GM13976 (cell line): ENCODE results near the gene UBN1.

Experiments used
- DNase-seq: peaks from one replicate; pipeline ENCODE4 v3.0.0; 2012; ENCODE audit warnings: low spot score
- in situ Hi-C: fragments of 300-500 bp; cut with MboI; formaldehyde crosslinking; loops from one replicate; pipeline ENCODE4 v1.12.0; 2022; ENCODE audit warnings: low sequenced_read_pairs, mixed read lengths, inconsistent platforms; ENCODE audit not compliant: unreplicated experiment
- TF ChIP-seq, protein P1 (sequence below): IDR thresholded peaks from 2 replicates; pipeline ENCODE4 v1.5.1; 2012; ENCODE audit warnings: borderline replicate concordance, mild to moderate bottlenecking; ENCODE audit not compliant: insufficient read depth; ENCODE audit errors: extremely low read depth, missing control alignments, control extremely low read depth

The UBN1 gene

DNA sequence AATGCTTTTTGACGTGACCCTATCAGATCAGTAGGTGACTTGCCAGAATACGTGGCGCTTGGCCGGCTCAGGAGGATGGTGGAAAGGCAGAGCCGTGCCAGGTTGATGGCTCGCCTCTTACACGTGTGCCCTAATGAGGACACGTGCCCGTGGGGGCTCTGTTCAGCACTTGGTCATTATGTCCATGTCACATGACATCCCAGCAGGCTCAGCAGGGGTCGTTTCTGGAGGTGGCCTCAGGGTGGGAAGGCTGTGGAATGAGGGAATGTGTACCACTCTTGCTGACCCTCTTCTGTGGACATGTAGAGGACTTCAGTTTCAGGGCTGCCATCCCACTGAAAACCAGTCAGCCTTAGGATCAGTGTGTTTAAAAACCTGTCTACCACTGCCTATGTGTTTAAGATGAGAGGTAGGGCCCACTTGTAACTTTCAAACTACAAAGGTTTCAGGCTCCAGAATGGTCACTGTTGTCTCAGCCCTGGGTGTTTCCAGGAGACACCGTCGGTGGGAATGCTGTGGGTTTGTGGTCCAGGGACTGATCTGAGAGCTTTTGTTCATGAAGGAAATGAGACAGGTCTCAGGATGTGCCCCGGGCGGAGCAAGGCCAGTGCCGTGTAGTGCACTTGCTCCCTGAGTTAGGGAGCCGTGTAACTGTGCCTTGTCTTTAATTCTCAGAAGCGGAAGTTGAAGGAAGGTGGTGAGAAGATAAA lies 12.1 kb downstream of the UBN1 start:
- TF ChIP-seq, protein P1, sequence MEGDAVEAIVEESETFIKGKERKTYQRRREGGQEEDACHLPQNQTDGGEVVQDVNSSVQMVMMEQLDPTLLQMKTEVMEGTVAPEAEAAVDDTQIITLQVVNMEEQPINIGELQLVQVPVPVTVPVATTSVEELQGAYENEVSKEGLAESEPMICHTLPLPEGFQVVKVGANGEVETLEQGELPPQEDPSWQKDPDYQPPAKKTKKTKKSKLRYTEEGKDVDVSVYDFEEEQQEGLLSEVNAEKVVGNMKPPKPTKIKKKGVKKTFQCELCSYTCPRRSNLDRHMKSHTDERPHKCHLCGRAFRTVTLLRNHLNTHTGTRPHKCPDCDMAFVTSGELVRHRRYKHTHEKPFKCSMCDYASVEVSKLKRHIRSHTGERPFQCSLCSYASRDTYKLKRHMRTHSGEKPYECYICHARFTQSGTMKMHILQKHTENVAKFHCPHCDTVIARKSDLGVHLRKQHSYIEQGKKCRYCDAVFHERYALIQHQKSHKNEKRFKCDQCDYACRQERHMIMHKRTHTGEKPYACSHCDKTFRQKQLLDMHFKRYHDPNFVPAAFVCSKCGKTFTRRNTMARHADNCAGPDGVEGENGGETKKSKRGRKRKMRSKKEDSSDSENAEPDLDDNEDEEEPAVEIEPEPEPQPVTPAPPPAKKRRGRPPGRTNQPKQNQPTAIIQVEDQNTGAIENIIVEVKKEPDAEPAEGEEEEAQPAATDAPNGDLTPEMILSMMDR: no peak
- DNase-seq: no peak
- in situ Hi-C loops: no loop called here

DNA sequence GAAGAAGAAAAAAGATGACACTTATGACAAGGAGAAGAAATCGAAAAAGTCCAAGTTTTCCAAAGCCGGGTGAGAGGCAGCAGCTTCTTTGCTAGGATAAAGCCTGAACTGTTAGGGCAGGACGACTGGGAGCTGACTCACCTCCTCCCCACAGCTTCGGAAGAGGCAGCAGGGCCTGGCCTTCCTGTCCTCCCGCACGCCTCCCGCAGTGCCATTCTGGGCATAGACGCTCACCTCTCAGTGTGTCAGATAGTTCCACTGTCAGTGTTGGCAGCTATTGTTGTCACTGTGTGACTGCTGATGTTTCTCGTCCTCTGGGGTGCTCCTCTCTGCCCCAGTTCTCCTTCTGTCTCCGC lies 12.6 kb downstream of the UBN1 start:
- TF ChIP-seq, protein P1: no peak
- in situ Hi-C loops: no loop called here
- no peak for DNase-seq

DNA sequence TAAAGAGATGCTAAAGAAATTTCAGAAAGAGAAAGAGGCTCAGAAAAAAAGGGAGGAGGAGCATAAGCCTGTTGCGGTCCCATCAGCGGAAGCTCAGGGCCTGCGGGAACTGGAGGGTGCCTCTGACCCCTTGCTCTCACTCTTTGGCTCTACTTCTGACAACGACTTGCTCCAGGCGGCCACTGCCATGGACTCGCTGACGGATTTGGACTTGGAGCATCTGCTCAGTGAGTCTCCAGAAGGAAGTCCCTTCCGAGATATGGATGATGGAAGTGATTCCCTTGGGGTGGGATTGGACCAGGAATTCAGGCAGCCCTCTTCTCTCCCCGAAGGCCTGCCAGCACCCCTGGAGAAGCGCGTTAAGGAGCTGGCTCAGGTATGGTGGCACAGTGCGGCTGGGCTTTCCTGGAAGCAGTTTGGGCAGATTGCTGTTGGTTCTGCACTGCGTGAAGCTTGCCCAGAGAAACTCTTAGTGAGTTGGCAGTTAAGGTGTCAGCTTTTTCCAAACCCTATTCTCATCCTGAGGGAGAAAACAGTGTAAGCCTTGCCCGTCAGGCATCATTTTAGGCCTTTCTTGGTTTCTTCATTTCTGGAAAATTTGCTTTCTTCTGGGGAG lies 13.6 kb downstream of the UBN1 start:
- TF ChIP-seq, protein P1: no peak
- in situ Hi-C loops: no loop called here
- DNase-seq: no peak

DNA sequence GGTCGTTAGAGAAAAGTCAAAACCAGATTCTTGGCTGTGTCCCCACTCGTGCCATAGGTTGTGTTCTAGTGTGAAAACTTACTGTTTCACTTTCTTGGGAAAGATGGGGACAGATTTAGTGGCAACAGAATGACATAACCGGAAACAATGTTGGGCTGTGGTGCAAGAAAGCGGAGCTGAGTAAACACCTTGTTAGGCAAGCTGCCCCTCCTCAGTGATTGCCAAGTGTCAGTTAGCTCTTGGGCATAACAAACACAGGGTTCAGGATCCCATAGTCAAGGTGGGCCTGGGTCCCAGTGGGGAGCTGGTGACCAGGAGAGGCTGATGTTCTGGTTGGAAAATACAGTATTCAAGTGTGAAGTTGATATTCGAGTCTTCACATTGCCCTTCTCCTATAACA lies 15.4 kb downstream of the UBN1 start:
- DNase-seq: no peak
- in situ Hi-C loops: no loop called here
- TF ChIP-seq, protein P1: no peak

DNA sequence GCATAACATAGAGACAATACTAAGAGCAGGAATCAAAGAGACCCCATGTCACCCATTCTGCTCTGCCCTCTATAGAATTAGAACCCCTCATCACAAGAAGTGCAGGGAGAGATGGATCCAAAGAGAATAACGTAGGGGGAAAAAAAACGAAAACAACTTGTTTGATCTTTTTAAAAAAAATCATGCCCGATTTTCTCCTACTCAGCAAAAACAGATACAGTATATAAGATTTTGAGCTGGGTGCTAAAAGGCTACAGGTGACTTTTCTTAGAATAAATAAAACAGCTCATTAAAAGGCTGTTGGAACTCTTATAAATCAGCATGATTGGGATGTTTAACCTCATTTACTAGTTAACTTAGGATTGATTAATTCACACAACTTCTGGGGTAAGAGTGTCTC lies 17.4 kb downstream of the UBN1 start:
- in situ Hi-C loops: no loop called here
- TF ChIP-seq, protein P1: no peak
- no peak for DNase-seq

DNA sequence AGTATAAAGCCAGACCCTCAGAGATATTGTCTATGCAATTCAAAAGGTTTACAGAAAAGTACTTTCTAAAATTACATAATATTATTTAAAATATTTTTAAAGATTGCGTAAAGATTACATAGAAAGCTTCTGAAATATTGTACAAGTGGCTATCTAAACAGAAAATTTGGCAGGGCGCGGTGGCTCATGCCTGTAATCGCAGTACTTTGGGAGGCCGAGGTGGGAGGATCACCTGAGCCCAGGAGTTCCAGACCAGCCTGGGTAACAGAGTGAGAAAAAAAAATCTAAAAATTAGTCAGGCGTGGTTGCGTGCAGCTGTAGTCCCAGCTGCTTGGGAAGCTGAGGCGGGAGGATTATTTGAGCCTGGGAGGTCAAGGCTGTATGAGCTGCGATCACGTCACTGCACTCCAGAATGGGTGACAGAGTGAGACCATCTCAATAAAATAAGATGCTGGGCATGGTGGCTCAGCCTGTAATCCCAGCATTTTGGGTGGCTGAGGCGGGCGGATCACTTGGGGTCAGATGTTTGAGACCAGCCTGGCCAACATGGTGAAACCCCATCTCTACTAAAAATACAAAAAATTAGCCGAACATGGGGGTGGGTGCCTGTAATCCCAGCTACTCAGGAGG lies 18.1 kb downstream of the UBN1 start:
- TF ChIP-seq, protein P1: no peak
- DNase-seq: no peak
- in situ Hi-C loops: no loop called here
